ENCODE measurements around the gene AJAP1.

DNA sequence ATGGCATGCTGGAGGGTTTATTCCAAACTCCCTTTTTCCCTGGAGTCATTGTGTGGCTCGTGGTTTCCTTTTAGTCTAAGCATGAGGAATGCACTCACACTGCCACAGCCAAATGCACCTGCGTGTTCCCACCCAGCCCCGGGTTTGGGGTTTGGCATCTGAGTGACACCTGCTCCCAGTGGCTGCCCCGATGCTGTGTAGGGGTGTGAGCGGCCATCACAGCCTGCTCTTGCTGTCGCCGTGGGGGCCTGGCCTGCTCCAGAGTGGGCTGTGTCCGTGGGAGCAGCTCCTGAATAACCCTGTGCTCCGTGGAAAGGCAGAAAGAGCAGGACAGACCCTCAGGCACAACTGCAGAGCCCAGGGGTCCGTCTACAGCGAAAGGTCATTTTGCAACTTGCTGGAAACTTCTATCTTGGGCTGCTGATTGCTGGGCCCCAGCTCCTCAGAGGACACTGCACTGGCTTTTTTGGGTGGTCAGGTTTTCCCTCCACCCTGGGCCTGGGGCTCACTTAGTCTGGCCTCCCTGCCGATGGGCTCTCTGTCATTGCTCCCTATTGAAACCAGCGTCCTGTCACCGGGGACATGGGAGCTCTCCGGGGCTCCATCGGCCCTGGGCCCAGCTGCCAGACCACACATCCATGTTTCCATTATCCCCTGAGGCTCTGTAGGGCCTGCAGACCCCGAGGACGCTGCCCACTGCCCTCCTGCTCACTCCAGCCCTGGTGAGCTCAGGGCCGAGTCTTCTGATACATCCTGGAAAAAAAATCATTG lies 74.1 kb downstream of the AJAP1 start:
- TF ChIP-seq, protein P1, sequence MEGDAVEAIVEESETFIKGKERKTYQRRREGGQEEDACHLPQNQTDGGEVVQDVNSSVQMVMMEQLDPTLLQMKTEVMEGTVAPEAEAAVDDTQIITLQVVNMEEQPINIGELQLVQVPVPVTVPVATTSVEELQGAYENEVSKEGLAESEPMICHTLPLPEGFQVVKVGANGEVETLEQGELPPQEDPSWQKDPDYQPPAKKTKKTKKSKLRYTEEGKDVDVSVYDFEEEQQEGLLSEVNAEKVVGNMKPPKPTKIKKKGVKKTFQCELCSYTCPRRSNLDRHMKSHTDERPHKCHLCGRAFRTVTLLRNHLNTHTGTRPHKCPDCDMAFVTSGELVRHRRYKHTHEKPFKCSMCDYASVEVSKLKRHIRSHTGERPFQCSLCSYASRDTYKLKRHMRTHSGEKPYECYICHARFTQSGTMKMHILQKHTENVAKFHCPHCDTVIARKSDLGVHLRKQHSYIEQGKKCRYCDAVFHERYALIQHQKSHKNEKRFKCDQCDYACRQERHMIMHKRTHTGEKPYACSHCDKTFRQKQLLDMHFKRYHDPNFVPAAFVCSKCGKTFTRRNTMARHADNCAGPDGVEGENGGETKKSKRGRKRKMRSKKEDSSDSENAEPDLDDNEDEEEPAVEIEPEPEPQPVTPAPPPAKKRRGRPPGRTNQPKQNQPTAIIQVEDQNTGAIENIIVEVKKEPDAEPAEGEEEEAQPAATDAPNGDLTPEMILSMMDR (conservative IDR thresholded peaks at IDR 0.05; ENCODE audit: low read length) = no peak
- no peak for TF ChIP-seq EZH2phosphoT487 (IDR thresholded peaks at IDR 0.05; ENCODE audit: borderline replicate concordance, low read depth, low read length)
